ENCODE data around the gene COLGALT1. TPM values are rescaled to one million over a fixed set of nuclear protein-coding genes. Genes with fewer than 3 reads are reported as not detected.

The COLGALT1 gene
- total and polyA plus RNA-seq, 2 experiments from 2014 or later = 18.2 to 63.4 TPM

- TF ChIP-seq, protein P1, sequence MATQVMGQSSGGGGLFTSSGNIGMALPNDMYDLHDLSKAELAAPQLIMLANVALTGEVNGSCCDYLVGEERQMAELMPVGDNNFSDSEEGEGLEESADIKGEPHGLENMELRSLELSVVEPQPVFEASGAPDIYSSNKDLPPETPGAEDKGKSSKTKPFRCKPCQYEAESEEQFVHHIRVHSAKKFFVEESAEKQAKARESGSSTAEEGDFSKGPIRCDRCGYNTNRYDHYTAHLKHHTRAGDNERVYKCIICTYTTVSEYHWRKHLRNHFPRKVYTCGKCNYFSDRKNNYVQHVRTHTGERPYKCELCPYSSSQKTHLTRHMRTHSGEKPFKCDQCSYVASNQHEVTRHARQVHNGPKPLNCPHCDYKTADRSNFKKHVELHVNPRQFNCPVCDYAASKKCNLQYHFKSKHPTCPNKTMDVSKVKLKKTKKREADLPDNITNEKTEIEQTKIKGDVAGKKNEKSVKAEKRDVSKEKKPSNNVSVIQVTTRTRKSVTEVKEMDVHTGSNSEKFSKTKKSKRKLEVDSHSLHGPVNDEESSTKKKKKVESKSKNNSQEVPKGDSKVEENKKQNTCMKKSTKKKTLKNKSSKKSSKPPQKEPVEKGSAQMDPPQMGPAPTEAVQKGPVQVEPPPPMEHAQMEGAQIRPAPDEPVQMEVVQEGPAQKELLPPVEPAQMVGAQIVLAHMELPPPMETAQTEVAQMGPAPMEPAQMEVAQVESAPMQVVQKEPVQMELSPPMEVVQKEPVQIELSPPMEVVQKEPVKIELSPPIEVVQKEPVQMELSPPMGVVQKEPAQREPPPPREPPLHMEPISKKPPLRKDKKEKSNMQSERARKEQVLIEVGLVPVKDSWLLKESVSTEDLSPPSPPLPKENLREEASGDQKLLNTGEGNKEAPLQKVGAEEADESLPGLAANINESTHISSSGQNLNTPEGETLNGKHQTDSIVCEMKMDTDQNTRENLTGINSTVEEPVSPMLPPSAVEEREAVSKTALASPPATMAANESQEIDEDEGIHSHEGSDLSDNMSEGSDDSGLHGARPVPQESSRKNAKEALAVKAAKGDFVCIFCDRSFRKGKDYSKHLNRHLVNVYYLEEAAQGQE (IDR thresholded peaks at IDR 0.05; ENCODE audit: unreplicated experiment) = no peak
- TF ChIP-seq NANOG (IDR thresholded peaks at IDR 0.05; ENCODE audit: borderline replicate concordance) = no peak
- no peak for TF ChIP-seq EZH2 (IDR thresholded peaks at IDR 0.05; ENCODE audit: low read depth, unreplicated experiment)
- TF ChIP-seq STAT1 (IDR thresholded peaks at IDR 0.05; ENCODE audit: unreplicated experiment) = no peak
These were observed 52.5 kb downstream of the COLGALT1 start (continued) for GRCh38 chr19:17607936-17608335.

- Mint-ChIP-seq H3K36me3 (ENCODE audit: low read depth) (peaks cover 29% of the 10 kb centered on the region), H3K9me3 (no peaks in the 10 kb centered on the region; the same call in 2 of the 3 replicates), H3K27me3 (ENCODE audit: insufficient read depth, low read depth, poor library complexity) (peaks cover 7% of the 10 kb centered on the region), H3K4me3 (no peak overlapping the region), H3K27ac (no peak overlapping the region), H3K4me1 (peaks cover 6% of the 10 kb centered on the region)
- DNase-seq (ENCODE audit: low spot score) = peak; percentile 70
- H3K9me2 ChIP-seq (ENCODE audit: insufficient read depth) = no peaks in the 10 kb centered on the region
- no peak overlapping the region for H2AFZ ChIP-seq
- no peaks in the 10 kb centered on the region; the same call in 1 of the 2 replicates for H3K36me3 ChIP-seq (ENCODE audit: insufficient read depth)
- no peaks in the 10 kb centered on the region for H3K27me3 ChIP-seq (ENCODE audit: insufficient read depth)
- no peak overlapping the region for H3K27ac ChIP-seq (ENCODE audit: low read depth)
- no peaks in the 10 kb centered on the region for H4K20me1 ChIP-seq (replicated peaks; ENCODE audit: insufficient read depth)
- H3F3A ChIP-seq (replicated peaks; ENCODE audit: low read depth) = peaks cover under 1% of the 10 kb centered on the region; the same call in 1 of the 2 replicates
- ATAC-seq = no peak
- H3K4me2 ChIP-seq = no peak overlapping the region
- no peaks in the 10 kb centered on the region for H3K79me2 ChIP-seq (replicated peaks; ENCODE audit: insufficient read depth)
- H3K4me1 ChIP-seq (ENCODE audit: insufficient read depth) = no peaks in the 10 kb centered on the region; the same call in 1 of the 2 replicates
- no peak overlapping the region for H3K4me3 ChIP-seq
- TF ChIP-seq CREB1 (CRISPR knock-in tag; IDR thresholded peaks at IDR 0.05; ENCODE audit: low read depth) (no peak), STAT1 (IDR thresholded peaks at IDR 0.05; ENCODE audit: unreplicated experiment) (no peak), ZNF462 (CRISPR knock-in tag; IDR thresholded peaks at IDR 0.05) (no peak), POLR2AphosphoS5 (IDR thresholded peaks at IDR 0.05; ENCODE audit: low read depth) (no peak), ZNF114 (CRISPR knock-in tag; IDR thresholded peaks at IDR 0.05) (no peak)
- TF ChIP-seq, protein P2, sequence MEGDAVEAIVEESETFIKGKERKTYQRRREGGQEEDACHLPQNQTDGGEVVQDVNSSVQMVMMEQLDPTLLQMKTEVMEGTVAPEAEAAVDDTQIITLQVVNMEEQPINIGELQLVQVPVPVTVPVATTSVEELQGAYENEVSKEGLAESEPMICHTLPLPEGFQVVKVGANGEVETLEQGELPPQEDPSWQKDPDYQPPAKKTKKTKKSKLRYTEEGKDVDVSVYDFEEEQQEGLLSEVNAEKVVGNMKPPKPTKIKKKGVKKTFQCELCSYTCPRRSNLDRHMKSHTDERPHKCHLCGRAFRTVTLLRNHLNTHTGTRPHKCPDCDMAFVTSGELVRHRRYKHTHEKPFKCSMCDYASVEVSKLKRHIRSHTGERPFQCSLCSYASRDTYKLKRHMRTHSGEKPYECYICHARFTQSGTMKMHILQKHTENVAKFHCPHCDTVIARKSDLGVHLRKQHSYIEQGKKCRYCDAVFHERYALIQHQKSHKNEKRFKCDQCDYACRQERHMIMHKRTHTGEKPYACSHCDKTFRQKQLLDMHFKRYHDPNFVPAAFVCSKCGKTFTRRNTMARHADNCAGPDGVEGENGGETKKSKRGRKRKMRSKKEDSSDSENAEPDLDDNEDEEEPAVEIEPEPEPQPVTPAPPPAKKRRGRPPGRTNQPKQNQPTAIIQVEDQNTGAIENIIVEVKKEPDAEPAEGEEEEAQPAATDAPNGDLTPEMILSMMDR (conservative IDR thresholded peaks at IDR 0.05; ENCODE audit: low read depth in 2 of 2) = no peak
- TF ChIP-seq, protein P1 (IDR thresholded peaks at IDR 0.05; ENCODE audit: unreplicated experiment) = no peak
These were observed 54.9 kb downstream of the COLGALT1 start for GRCh38 chr19:17610384-17610783.
